Esophagus squamous epithelium (tissue), 4 donors: ENCODE data around the gene ADRA1B.

Experiments used
- CTCF ChIP-seq, 6 experiments: fragments of 450-650 bp in 4 of 6; fragments of 200-600 bp in 2 of 6; sonication (generic) in 2 of 6; IDR thresholded peaks; one replicate each; pipeline ENCODE4 v1.5.1; 2016 to 2019; ENCODE audit warnings: antibody characterized with exemption in 6 of 6, mild to moderate bottlenecking in 4 of 6, moderate library complexity in 4 of 6
- POLR2A ChIP-seq, 4 donors: fragments of 450-650 bp; IDR thresholded peaks; one replicate each; pipeline ENCODE4 v1.6.1; 2017; ENCODE audit warnings: antibody characterized with exemption in 4 of 4, mild to moderate bottlenecking in 4 of 4, moderate library complexity in 3 of 4

DNA sequence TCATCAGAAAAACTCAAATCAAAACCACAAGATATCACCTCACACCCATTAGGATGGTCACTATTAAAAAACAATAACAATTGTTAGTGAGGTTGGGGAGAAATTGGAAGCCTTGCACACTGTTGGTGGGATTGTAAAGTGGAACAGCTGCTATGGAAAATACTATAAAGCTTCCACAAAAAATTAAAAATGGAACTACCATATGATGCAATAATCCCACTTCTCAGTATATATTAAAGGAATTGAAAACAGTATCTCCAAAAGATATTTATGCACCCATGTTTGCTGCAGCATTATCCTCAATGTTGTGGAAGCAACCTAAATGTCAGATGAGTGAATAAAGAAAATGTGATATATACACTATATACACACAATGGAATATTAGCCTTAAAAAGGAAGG is 14.5 kb upstream of the ADRA1B start:
- TF ChIP-seq POLR2A (IDR thresholded peaks at IDR 0.05) (no peak), CTCF (IDR thresholded peaks at IDR 0.05) (no peak)
